PC-3 (cell line): ENCODE measurements around the gene ENOX2. TPM values are rescaled to one million over a fixed set of nuclear protein-coding genes. Genes with fewer than 3 reads are reported as not detected.
"Not testable (repeated sequence)": the region's sequence is repeated elsewhere in the genome, so short reads cannot be mapped to it uniquely, and the experiment has no call there.

Source experiments
- ATAC-seq: fragments of 200-7000 bp; cut with Tn5 transposase; 2 replicates; pipeline ENCODE4 v1.9.1; 2020; ENCODE audit warnings: mild to moderate bottlenecking, moderate library complexity
- BruUV-seq: library from RNA; stranded (reverse); fragments of 400-500 nt; replicated peaks from 2 replicates; lab custom pipeline; 2021; lab: Mats Ljungman, UMichigan
- CTCF ChIA-PET: fragments of 300-600 bp; sonication (Branson Sonifier 250); formaldehyde crosslinking; loops from one replicate; lab custom pipeline; 2022; ENCODE audit warnings: antibody characterized with exemption; lab: Charles Lee
- POLR2A ChIA-PET: fragments of 300-600 bp; sonication (Branson Sonifier 250); formaldehyde crosslinking; loops from one replicate; lab custom pipeline; 2022; ENCODE audit warnings: antibody characterized with exemption; ENCODE audit not compliant: unreplicated experiment; lab: Charles Lee
- DNase-seq: peaks from one replicate; pipeline ENCODE4 v3.0.0-alpha.2; 2015
- H2AFZ ChIP-seq: fragments of 300-600 bp; sonication (generic); 2 replicates; pipeline ENCODE4 v1.6.0; 2016; ENCODE audit warnings: antibody characterized with exemption, low read length
- H3F3A ChIP-seq: fragments of 300-600 bp; sonication (generic); one replicate; pipeline ENCODE4 v1.6.0; 2017; ENCODE audit warnings: antibody characterized with exemption, low read length, control low read depth, mild to moderate bottlenecking; ENCODE audit not compliant: unreplicated experiment
- H3K27ac ChIP-seq: fragments of 300-600 bp; sonication (generic); 2 replicates; pipeline ENCODE4 v1.5.1; 2016; ENCODE audit warnings: mild to moderate bottlenecking, low read length
- H3K27me3 ChIP-seq: fragments of 300-600 bp; sonication (generic); 2 replicates; pipeline ENCODE4 v1.6.1; 2016; ENCODE audit warnings: low read length, mixed read lengths
- H3K36me3 ChIP-seq: fragments of 300-600 bp; sonication (generic); 2 replicates; pipeline ENCODE4 v1.6.1; 2016; ENCODE audit warnings: low read depth, mixed run types, low read length, mixed read lengths
- H3K4me1 ChIP-seq: fragments of 300-600 bp; sonication (generic); 2 replicates; pipeline ENCODE4 v1.5.1; 2016; ENCODE audit warnings: low read length; ENCODE audit not compliant: insufficient read depth
- H3K4me2 ChIP-seq: fragments of 300-600 bp; sonication (generic); 2 replicates; pipeline ENCODE4 v1.6.0; 2016; ENCODE audit warnings: low read length
- H3K4me3 ChIP-seq: fragments of 300-600 bp; sonication (generic); 2 replicates; pipeline ENCODE4 v1.5.1; 2016; ENCODE audit warnings: mild to moderate bottlenecking, low read length, mixed read lengths
- H3K79me2 ChIP-seq: fragments of 300-600 bp; sonication (generic); 2 replicates; pipeline ENCODE4 v1.6.1; 2017; ENCODE audit warnings: low read length, mixed read lengths
- H3K9ac ChIP-seq: fragments of 300-600 bp; sonication (generic); 2 replicates; pipeline ENCODE4 v1.6.0; 2016; ENCODE audit warnings: mild to moderate bottlenecking, low read length
- H3K9me2 ChIP-seq: fragments of 300-600 bp; sonication (generic); replicated peaks from 2 replicates; pipeline ENCODE4 v1.6.1; 2016; ENCODE audit warnings: mixed run types, low read length, mixed read lengths
- H3K9me3 ChIP-seq: fragments of 300-600 bp; sonication (generic); 2 replicates; pipeline ENCODE4 v1.6.1; 2016; ENCODE audit warnings: low read length, mixed read lengths
- H4K20me1 ChIP-seq: fragments of 300-600 bp; sonication (generic); 2 replicates; pipeline ENCODE4 v1.6.1; 2016; ENCODE audit warnings: low read length, mixed read lengths
- CTCF ChIP-seq: fragments of 300-600 bp; sonication (generic); conservative IDR thresholded peaks from 2 replicates; pipeline ENCODE4 v1.5.1; 2017; ENCODE audit warnings: antibody characterized with exemption, low read depth, mild to moderate bottlenecking, low read length
- EZH2 ChIP-seq: fragments of 300-600 bp; sonication (generic); IDR thresholded peaks from one replicate; pipeline ENCODE4 v1.6.1; 2017; ENCODE audit warnings: antibody characterized with exemption, mild to moderate bottlenecking, low read length; ENCODE audit not compliant: unreplicated experiment
- EZH2phosphoT487 ChIP-seq: fragments of 300-600 bp; sonication (generic); IDR thresholded peaks from 2 replicates; pipeline ENCODE4 v1.6.1; 2018; ENCODE audit warnings: mild to moderate bottlenecking, antibody characterized with exemption, low read length, borderline replicate concordance
- intact Hi-C: fragments of 100-400 bp; cut with micrococcal nuclease; formaldehyde crosslinking; loops from 2 replicates; pipeline ENCODE4 v1.9.0; 2023
- total RNA-seq: library from RNA; depleted of rRNA; stranded (reverse); fragments of >200 nt; gene quantifications from 2 replicates; pipeline ENCODE4 v1.2.3, GENCODE V29; 2014

Gene ENOX2
- total RNA-seq, 1 experiment from 2014 or later: 11.8 TPM

GRCh38 chrX:130826249-130826648 lies 76.8 kb downstream of the ENOX2 start:
- Histone ChIP-seq H3K9ac (no peak overlapping the region), H4K20me1 (no peaks in the 10 kb centered on the region), H2AFZ (no peak overlapping the region), H3K36me3 (no peaks in the 10 kb centered on the region), H3K9me3 (no peaks in the 10 kb centered on the region), H3K27me3 (no peaks in the 10 kb centered on the region), H3K4me1 (no peaks in the 10 kb centered on the region), H3K4me2 (no peak overlapping the region), H3F3A (no peaks in the 10 kb centered on the region), H3K79me2 (no peaks in the 10 kb centered on the region), H3K27ac (no peak overlapping the region), H3K9me2 (no peaks in the 10 kb centered on the region), H3K4me3 (no peak overlapping the region)
- intact Hi-C loops: no loop called here
- no TSS peak for BruUV-seq
- TF ChIP-seq EZH2 (no peak), CTCF (no peak), EZH2phosphoT487 (no peak)
- no peak for DNase-seq
- POLR2A ChIA-PET: no interaction called here
- ATAC-seq: no peak
- CTCF ChIA-PET: no interaction called here

GRCh38 chrX:130825525-130825924 lies 77.5 kb downstream of the ENOX2 start:
- Histone ChIP-seq H3K79me2 (no peaks in the 10 kb centered on the region), H3K4me1 (no peaks in the 10 kb centered on the region), H3K27me3 (no peaks in the 10 kb centered on the region), H3K27ac (no peak overlapping the region), H3K4me3 (no peak overlapping the region), H3K36me3 (no peaks in the 10 kb centered on the region), H3K4me2 (no peak overlapping the region), H3K9me3 (no peaks in the 10 kb centered on the region), H2AFZ (no peak overlapping the region), H3K9me2 (no peaks in the 10 kb centered on the region), H3K9ac (no peak overlapping the region), H3F3A (no peaks in the 10 kb centered on the region), H4K20me1 (no peaks in the 10 kb centered on the region)
- TF ChIP-seq CTCF (no peak), EZH2 (no peak), EZH2phosphoT487 (no peak)
- ATAC-seq: no peak
- intact Hi-C loops: no loop called here
- no TSS peak for BruUV-seq
- DNase-seq: no peak
- ChIA-PET POLR2A (no interaction called here), CTCF (no interaction called here)

- ATAC-seq, CTCF ChIA-PET, H3K36me3 ChIP-seq, H2AFZ ChIP-seq, H3F3A ChIP-seq, H3K9me3 ChIP-seq, DNase-seq, H3K79me2 ChIP-seq, BruUV-seq, H3K9me2 ChIP-seq, H3K4me1 ChIP-seq, H3K27ac ChIP-seq, H4K20me1 ChIP-seq, intact Hi-C loops, POLR2A ChIA-PET, H3K27me3 ChIP-seq, H3K9ac ChIP-seq, H3K4me2 ChIP-seq, H3K4me3 ChIP-seq: not testable (repeated sequence)
Measured at GRCh38 chrX:130819367-130819766, 83.6 kb downstream of the ENOX2 start.

GRCh38 chrX:130813932-130814331 lies 89.1 kb downstream of the ENOX2 start:
- DNase-seq, H2AFZ ChIP-seq, H3K4me3 ChIP-seq, ATAC-seq, BruUV-seq, POLR2A ChIA-PET, H4K20me1 ChIP-seq, intact Hi-C loops, H3K9ac ChIP-seq, H3K9me3 ChIP-seq, H3K79me2 ChIP-seq, CTCF ChIA-PET, H3K36me3 ChIP-seq, H3K4me2 ChIP-seq, H3F3A ChIP-seq, H3K9me2 ChIP-seq, H3K4me1 ChIP-seq, H3K27ac ChIP-seq, H3K27me3 ChIP-seq: not testable (repeated sequence)
